ENCODE data around the gene CD82.
"Not testable (repeated sequence)": the region's sequence is repeated elsewhere in the genome, so short reads cannot be mapped to it uniquely, and the experiment has no call there.

The CD82 gene

DNA sequence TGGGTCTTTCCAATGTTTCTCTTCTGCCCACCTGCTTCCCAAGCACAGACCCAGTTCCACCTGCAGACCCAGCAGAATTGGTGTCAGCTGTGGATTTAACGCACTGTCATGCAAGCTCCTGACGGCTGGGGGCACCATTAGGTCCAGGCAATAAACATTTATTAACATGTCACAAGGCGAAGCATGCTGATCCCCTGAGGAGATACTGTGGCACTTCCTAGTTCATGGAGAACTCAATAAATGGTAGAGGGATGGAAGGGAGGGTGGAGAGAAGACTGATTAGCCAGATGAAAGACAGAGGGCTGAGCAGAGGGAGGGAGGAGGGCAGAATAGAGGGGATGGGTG lies 93.0 kb downstream of the CD82 start:
- H3K9ac ChIP-seq (ENCODE audit: low read depth, low read length, poor library complexity): no peak overlapping the region
- H3K4ac ChIP-seq (ENCODE audit: low read length): no peak overlapping the region
- DNase-seq (ENCODE audit: low spot score): no peak
- H3K4me3 ChIP-seq (ENCODE audit: low read length in 2 of 2): no peak overlapping the region
- no peak overlapping the region for H2AFZ ChIP-seq (ENCODE audit: low read length)
- H3K9me3 ChIP-seq (replicated peaks in 1 of 2; ENCODE audit: control insufficient read depth in 2 of 2, insufficient read depth in 1 of 2, low read depth in 1 of 2, low read length in 2 of 2): no peaks in the 10 kb centered on the region
- H3K27ac ChIP-seq (replicated peaks; ENCODE audit: low read length): no peak overlapping the region
- no peak overlapping the region for H4K91ac ChIP-seq (ENCODE audit: low read depth, low read length, poor library complexity)
- no peak overlapping the region for H4K8ac ChIP-seq (ENCODE audit: low read depth, low read length)
- no CpG with 5 or more reads among the region's 3 CpGs for WGBS, 2 donors (ENCODE audit: extremely low coverage in 2 of 2, insufficient read length in 2 of 2, insufficient replicate concordance in 1 of 2)
- H3K23ac ChIP-seq (ENCODE audit: low read depth, low read length, poor library complexity): no peak overlapping the region
- no peak overlapping the region for H3K14ac ChIP-seq (ENCODE audit: low read length)
- H2BK12ac ChIP-seq (ENCODE audit: low read length): no peak overlapping the region
- H3K4me1 ChIP-seq (ENCODE audit: control insufficient read depth in 2 of 2, insufficient read depth in 1 of 2, low read depth in 1 of 2, low read length in 2 of 2): peaks cover 0 to 7% of the 10 kb centered on the region in 2 donors
- H2AK5ac ChIP-seq (ENCODE audit: low read depth, low read length): no peak overlapping the region
- H2BK5ac ChIP-seq (ENCODE audit: low read length): no peak overlapping the region
- H3K27me3 ChIP-seq (ENCODE audit: control insufficient read depth in 3 of 3, insufficient read depth in 3 of 3, low read depth in 1 of 3, low read length in 3 of 3): no peaks in the 10 kb centered on the region
- no peak overlapping the region for H3K18ac ChIP-seq (ENCODE audit: low read length)
- H3K36me3 ChIP-seq (replicated peaks in 1 of 2; ENCODE audit: control insufficient read depth in 2 of 2, insufficient read depth in 2 of 2, low read length in 2 of 2): no peaks in the 10 kb centered on the region
- no peaks in the 10 kb centered on the region for H3K79me1 ChIP-seq (ENCODE audit: low read depth, low read length)
- H2BK15ac ChIP-seq (ENCODE audit: low read length): no peak overlapping the region
- H3K4me2 ChIP-seq (ENCODE audit: insufficient read depth, low read length, poor library complexity, severe bottlenecking): no peak overlapping the region
- no peak overlapping the region for H2BK120ac ChIP-seq (ENCODE audit: low read depth, low read length)

DNA sequence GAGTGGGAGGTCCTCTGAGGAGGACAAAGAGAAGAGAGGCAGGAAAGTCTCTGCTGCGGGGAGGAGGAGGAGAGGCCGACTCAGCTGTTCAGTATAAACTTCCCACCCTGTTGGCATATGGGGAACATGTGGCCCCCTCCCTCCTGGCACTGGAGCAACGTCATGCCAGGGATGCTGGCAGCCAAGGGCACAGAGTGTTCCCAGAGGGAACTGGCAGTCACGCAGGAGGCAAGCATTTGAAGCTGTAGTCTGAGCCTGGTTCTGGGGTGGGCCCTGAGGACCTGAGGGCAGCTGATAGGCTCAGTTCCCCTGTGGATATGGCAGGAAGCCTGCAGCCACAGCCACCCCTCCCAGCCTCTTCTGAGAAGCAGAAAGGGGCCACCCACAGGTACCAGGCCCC lies 94.2 kb downstream of the CD82 start:
- no peak overlapping the region for H3K23ac ChIP-seq (ENCODE audit: low read depth, low read length, poor library complexity)
- no peak overlapping the region for H2AFZ ChIP-seq (ENCODE audit: low read length)
- H3K36me3 ChIP-seq (replicated peaks in 1 of 2; ENCODE audit: control insufficient read depth in 2 of 2, insufficient read depth in 2 of 2, low read length in 2 of 2): no peaks in the 10 kb centered on the region
- no CpG with 5 or more reads among the region's 4 CpGs for WGBS, 2 donors (ENCODE audit: extremely low coverage in 2 of 2, insufficient read length in 2 of 2, insufficient replicate concordance in 1 of 2)
- H3K14ac ChIP-seq (ENCODE audit: low read length): no peak overlapping the region
- H2BK12ac ChIP-seq (ENCODE audit: low read length): no peak overlapping the region
- H2BK120ac ChIP-seq (ENCODE audit: low read depth, low read length): no peak overlapping the region
- no peak overlapping the region for H3K4ac ChIP-seq (ENCODE audit: low read length)
- DNase-seq (ENCODE audit: low spot score): no peak
- no peak overlapping the region for H3K4me2 ChIP-seq (ENCODE audit: insufficient read depth, low read length, poor library complexity, severe bottlenecking)
- peak overlapping the region; percentile 42 for H3K18ac ChIP-seq (ENCODE audit: low read length)
- H2BK15ac ChIP-seq (ENCODE audit: low read length): peak overlapping the region; percentile 14
- no peak overlapping the region for H4K91ac ChIP-seq (ENCODE audit: low read depth, low read length, poor library complexity)
- H3K4me3 ChIP-seq (ENCODE audit: low read length in 2 of 2): no peak overlapping the region
- no peak overlapping the region for H3K9ac ChIP-seq (ENCODE audit: low read depth, low read length, poor library complexity)
- H3K27ac ChIP-seq (replicated peaks; ENCODE audit: low read length): no peak overlapping the region
- no peaks in the 10 kb centered on the region for H3K9me3 ChIP-seq (replicated peaks in 1 of 2; ENCODE audit: control insufficient read depth in 2 of 2, insufficient read depth in 1 of 2, low read depth in 1 of 2, low read length in 2 of 2)
- H2AK5ac ChIP-seq (ENCODE audit: low read depth, low read length): peak overlapping the region; percentile 30
- H3K27me3 ChIP-seq (ENCODE audit: control insufficient read depth in 3 of 3, insufficient read depth in 3 of 3, low read depth in 1 of 3, low read length in 3 of 3): no peaks in the 10 kb centered on the region
- H4K8ac ChIP-seq (ENCODE audit: low read depth, low read length): no peak overlapping the region
- H3K4me1 ChIP-seq (ENCODE audit: control insufficient read depth in 2 of 2, insufficient read depth in 1 of 2, low read depth in 1 of 2, low read length in 2 of 2): peaks cover 0 to 7% of the 10 kb centered on the region in 2 donors
- no peaks in the 10 kb centered on the region for H3K79me1 ChIP-seq (ENCODE audit: low read depth, low read length)
- no peak overlapping the region for H2BK5ac ChIP-seq (ENCODE audit: low read length)

DNA sequence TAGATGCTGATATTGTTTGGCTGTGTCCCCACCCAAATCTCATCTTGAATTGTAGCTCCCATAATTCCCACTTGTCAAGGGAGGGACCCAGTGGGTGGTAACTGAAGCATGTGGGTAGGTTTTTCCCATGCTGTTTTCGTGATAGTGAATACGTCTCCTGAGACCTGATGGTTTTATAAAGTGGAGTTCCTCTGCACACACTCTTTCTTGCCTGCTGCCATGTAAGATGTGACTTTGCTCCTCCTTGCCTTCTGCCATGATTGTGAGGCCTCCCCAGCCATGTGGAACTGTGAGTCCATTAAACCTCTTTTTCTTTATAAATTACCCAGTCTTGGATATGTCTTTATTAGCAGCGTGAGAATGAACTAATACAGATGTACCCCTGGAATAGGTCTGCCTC lies 95.1 kb downstream of the CD82 start:
- H2AFZ ChIP-seq (ENCODE audit: low read length); H2BK120ac ChIP-seq (ENCODE audit: low read depth, low read length); H3K27ac ChIP-seq (replicated peaks; ENCODE audit: low read length); H2BK5ac ChIP-seq (ENCODE audit: low read length); H3K36me3 ChIP-seq (replicated peaks in 1 of 2; ENCODE audit: control insufficient read depth in 2 of 2, insufficient read depth in 2 of 2, low read length in 2 of 2); H3K4me2 ChIP-seq (ENCODE audit: insufficient read depth, low read length, poor library complexity, severe bottlenecking); H3K4me3 ChIP-seq (ENCODE audit: low read length in 2 of 2); H3K4me1 ChIP-seq (ENCODE audit: control insufficient read depth in 2 of 2, insufficient read depth in 1 of 2, low read depth in 1 of 2, low read length in 2 of 2); H3K4ac ChIP-seq (ENCODE audit: low read length); H3K79me1 ChIP-seq (ENCODE audit: low read depth, low read length); H2AK5ac ChIP-seq (ENCODE audit: low read depth, low read length); H3K23ac ChIP-seq (ENCODE audit: low read depth, low read length, poor library complexity); H3K18ac ChIP-seq (ENCODE audit: low read length); H3K27me3 ChIP-seq (ENCODE audit: control insufficient read depth in 3 of 3, insufficient read depth in 3 of 3, low read depth in 1 of 3, low read length in 3 of 3); H2BK15ac ChIP-seq (ENCODE audit: low read length); H3K14ac ChIP-seq (ENCODE audit: low read length); H2BK12ac ChIP-seq (ENCODE audit: low read length); H4K8ac ChIP-seq (ENCODE audit: low read depth, low read length); H4K91ac ChIP-seq (ENCODE audit: low read depth, low read length, poor library complexity); H3K9ac ChIP-seq (ENCODE audit: low read depth, low read length, poor library complexity); H3K9me3 ChIP-seq (replicated peaks in 1 of 2; ENCODE audit: control insufficient read depth in 2 of 2, insufficient read depth in 1 of 2, low read depth in 1 of 2, low read length in 2 of 2); DNase-seq (ENCODE audit: low spot score): not testable (repeated sequence)
- no CpG with 5 or more reads among the region's 3 CpGs for WGBS, 2 donors (ENCODE audit: extremely low coverage in 2 of 2, insufficient read length in 2 of 2, insufficient replicate concordance in 1 of 2)

DNA sequence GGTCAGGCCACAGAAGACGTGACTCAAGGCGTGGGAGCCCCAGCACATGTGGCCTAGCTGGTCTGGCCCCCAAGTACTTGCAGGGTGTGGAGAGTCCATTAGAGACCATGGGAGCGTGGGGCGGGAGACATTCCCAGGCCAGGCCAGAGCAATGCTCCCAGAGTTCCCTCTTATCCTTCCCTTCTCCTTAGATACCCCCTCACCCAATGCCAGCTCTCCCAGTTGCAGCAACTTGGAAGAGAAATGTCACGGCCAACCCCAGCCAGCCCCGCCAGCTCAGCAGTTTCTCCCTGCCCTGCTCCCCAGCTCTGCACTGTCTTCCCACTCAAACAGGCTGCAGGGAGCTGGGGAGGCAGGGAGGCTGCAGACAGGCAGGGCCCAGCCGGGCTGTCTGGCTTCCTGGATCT lies 95.9 kb downstream of the CD82 start:
- Histone ChIP-seq H3K36me3 (replicated peaks in 1 of 2; ENCODE audit: control insufficient read depth in 2 of 2, insufficient read depth in 2 of 2, low read length in 2 of 2) (no peaks in the 10 kb centered on the region), H2BK5ac (ENCODE audit: low read length) (no peak overlapping the region), H3K4me1 (ENCODE audit: control insufficient read depth in 2 of 2, insufficient read depth in 1 of 2, low read depth in 1 of 2, low read length in 2 of 2) (peaks cover 0 to 1% of the 10 kb centered on the region in 2 donors), H2AK5ac (ENCODE audit: low read depth, low read length) (peak overlapping the region; percentile 81), H3K4me2 (ENCODE audit: insufficient read depth, low read length, poor library complexity, severe bottlenecking) (no peak overlapping the region), H2BK120ac (ENCODE audit: low read depth, low read length) (no peak overlapping the region), H2BK15ac (ENCODE audit: low read length) (peak overlapping the region; percentile 70), H3K9ac (ENCODE audit: low read depth, low read length, poor library complexity) (no peak overlapping the region), H3K27me3 (ENCODE audit: control insufficient read depth in 3 of 3, insufficient read depth in 3 of 3, low read depth in 1 of 3, low read length in 3 of 3) (no peaks in the 10 kb centered on the region), H3K27ac (replicated peaks; ENCODE audit: low read length) (no peak overlapping the region), H3K4ac (ENCODE audit: low read length) (no peak overlapping the region), H3K4me3 (ENCODE audit: low read length in 2 of 2) (no peak overlapping the region), H3K18ac (ENCODE audit: low read length) (no peak overlapping the region), H2BK12ac (ENCODE audit: low read length) (no peak overlapping the region), H4K8ac (ENCODE audit: low read depth, low read length) (no peak overlapping the region), H2AFZ (ENCODE audit: low read length) (no peak overlapping the region), H4K91ac (ENCODE audit: low read depth, low read length, poor library complexity) (no peak overlapping the region), H3K14ac (ENCODE audit: low read length) (no peak overlapping the region), H3K79me1 (ENCODE audit: low read depth, low read length) (no peaks in the 10 kb centered on the region), H3K9me3 (replicated peaks in 1 of 2; ENCODE audit: control insufficient read depth in 2 of 2, insufficient read depth in 1 of 2, low read depth in 1 of 2, low read length in 2 of 2) (no peaks in the 10 kb centered on the region), H3K23ac (ENCODE audit: low read depth, low read length, poor library complexity) (no peak overlapping the region)
- WGBS, 2 donors (ENCODE audit: extremely low coverage in 2 of 2, insufficient read length in 2 of 2, insufficient replicate concordance in 1 of 2): no CpG with 5 or more reads among the region's 7 CpGs
- no peak for DNase-seq (ENCODE audit: low spot score)
